HL-60 (cell line): Measurements from ENCODE around the gene SACS.

Experiments used
- CTCF ChIP-seq: IDR thresholded peaks from one replicate; pipeline ENCODE4 v1.5.1; 2011; ENCODE audit warnings: low read length, control low read depth, inconsistent platforms; ENCODE audit not compliant: insufficient read depth
- POLR2AphosphoS5 ChIP-seq: IDR thresholded peaks from 2 replicates; pipeline ENCODE4 v1.6.1; 2012; ENCODE audit warnings: low read depth
- SPI1 ChIP-seq: IDR thresholded peaks from 2 replicates; pipeline ENCODE4 v1.6.1; 2012; ENCODE audit warnings: low read depth, mild to moderate bottlenecking, borderline replicate concordance
- TF ChIP-seq, protein P1 (sequence below): IDR thresholded peaks from 2 replicates; pipeline ENCODE4 v1.6.1; 2012; ENCODE audit warnings: low read depth; ENCODE audit not compliant: insufficient replicate concordance

GRCh38 chr13:23399347-23399746 lies 34.2 kb downstream of the SACS start:
- TF ChIP-seq CTCF (no peak), SPI1 (no peak), POLR2AphosphoS5 (no peak)
- TF ChIP-seq, protein P1, sequence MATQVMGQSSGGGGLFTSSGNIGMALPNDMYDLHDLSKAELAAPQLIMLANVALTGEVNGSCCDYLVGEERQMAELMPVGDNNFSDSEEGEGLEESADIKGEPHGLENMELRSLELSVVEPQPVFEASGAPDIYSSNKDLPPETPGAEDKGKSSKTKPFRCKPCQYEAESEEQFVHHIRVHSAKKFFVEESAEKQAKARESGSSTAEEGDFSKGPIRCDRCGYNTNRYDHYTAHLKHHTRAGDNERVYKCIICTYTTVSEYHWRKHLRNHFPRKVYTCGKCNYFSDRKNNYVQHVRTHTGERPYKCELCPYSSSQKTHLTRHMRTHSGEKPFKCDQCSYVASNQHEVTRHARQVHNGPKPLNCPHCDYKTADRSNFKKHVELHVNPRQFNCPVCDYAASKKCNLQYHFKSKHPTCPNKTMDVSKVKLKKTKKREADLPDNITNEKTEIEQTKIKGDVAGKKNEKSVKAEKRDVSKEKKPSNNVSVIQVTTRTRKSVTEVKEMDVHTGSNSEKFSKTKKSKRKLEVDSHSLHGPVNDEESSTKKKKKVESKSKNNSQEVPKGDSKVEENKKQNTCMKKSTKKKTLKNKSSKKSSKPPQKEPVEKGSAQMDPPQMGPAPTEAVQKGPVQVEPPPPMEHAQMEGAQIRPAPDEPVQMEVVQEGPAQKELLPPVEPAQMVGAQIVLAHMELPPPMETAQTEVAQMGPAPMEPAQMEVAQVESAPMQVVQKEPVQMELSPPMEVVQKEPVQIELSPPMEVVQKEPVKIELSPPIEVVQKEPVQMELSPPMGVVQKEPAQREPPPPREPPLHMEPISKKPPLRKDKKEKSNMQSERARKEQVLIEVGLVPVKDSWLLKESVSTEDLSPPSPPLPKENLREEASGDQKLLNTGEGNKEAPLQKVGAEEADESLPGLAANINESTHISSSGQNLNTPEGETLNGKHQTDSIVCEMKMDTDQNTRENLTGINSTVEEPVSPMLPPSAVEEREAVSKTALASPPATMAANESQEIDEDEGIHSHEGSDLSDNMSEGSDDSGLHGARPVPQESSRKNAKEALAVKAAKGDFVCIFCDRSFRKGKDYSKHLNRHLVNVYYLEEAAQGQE, result no peak
